Measurements from ENCODE around the gene CACNA1S.
A peak's percentile ranks its signal among the peaks of the same experiment; 100 is the strongest.

The CACNA1S gene

GRCh38 chr1:201024625-201024998 lies 87.6 kb downstream of the CACNA1S start:
- peak; percentile 53 to 73 for DNase-seq

DNA sequence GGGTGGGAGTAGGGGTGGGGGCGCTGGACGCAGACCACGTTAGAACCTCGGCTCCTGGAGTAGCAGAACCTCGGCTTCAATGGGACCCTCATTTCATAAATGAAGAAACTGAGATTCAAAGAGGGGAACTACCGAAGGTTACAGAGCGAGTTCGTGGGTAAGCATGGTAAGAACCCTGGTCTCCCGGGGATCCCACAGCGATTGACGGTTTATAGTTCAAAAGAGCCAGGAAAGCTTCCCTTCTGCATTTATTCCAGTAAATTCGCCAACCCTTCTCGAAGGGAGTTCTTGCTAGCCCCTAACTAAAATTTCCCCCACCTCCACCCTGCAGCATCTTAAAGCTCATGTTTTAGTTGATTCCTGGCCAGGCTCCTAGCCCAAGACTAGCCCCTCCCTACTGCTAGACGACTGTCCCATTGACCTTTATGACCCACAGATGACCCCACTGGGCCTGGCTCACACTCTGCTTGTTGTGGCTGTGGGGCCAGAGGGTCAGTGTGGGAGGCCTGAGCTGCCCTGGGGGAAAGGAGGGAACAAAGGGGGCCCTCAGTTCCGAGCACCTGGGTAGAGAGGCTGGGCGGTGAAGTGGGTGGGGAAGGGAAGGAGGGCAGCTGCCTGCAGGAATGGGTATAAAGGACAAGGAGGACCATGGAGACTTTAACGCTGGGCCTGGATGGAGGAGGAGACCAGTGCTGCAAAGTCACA lies 88.2 kb downstream of the CACNA1S start:
- DNase-seq = no peak

GRCh38 chr1:201023517-201023902 lies 88.7 kb downstream of the CACNA1S start, which contains the start of gene KIF21B:
KIF21B (minus strand) TSS chr1:201023714; CDS start chr1:201023383, 331 bp downstream.
- peak; percentile 61 to 78 for DNase-seq

DNA sequence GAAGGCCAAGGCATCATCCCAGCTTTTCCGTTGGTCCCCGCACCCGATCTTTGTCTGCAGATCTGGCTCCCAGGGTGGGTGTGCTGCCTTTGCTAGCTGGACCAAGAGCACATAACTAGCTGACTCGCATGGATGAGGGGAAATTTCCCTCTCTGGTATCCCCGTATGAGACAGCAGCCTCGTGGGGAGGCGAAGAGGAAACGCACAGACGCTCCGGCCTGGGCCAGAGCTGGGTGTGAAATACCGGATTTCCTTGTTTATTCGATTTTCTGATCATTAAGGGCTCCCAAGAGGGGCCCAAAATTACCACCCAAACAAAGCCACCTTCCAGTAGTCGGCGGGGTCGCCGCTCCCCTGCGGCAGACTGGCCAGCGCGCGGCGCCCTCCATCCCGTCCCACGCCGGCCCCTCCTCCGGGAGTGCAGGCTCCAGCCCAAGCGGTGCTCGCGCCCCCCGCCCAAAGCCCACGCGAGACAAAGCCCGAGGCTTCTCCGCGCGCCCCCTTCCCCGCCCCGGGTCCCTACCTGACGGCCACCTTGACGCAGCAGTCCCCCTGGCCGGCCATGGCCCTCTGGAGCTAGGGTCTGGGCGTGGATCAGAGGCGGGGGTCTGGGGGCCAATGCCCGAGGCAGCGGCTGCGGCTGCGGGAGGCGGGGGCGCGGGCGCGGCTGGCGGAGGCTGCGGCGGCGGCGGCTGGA lies 89.3 kb downstream of the CACNA1S start:
- no peak for DNase-seq

DNA sequence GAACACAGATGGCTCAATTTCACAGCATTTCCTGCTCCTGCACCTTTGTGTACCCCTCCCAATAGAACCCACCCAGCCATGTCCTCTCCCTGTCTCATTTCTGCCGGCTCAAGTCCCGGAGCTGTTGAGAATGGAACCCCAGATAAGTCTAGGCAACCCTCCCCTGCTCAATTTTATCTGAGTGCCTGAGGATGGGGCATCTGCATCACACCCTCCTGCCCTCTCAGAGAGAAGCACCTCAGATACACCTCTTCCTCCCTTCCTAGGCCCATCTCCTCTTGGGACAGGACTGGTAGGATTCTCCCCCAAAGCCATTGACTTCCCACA lies 89.8 kb downstream of the CACNA1S start:
- no peak for DNase-seq

DNA sequence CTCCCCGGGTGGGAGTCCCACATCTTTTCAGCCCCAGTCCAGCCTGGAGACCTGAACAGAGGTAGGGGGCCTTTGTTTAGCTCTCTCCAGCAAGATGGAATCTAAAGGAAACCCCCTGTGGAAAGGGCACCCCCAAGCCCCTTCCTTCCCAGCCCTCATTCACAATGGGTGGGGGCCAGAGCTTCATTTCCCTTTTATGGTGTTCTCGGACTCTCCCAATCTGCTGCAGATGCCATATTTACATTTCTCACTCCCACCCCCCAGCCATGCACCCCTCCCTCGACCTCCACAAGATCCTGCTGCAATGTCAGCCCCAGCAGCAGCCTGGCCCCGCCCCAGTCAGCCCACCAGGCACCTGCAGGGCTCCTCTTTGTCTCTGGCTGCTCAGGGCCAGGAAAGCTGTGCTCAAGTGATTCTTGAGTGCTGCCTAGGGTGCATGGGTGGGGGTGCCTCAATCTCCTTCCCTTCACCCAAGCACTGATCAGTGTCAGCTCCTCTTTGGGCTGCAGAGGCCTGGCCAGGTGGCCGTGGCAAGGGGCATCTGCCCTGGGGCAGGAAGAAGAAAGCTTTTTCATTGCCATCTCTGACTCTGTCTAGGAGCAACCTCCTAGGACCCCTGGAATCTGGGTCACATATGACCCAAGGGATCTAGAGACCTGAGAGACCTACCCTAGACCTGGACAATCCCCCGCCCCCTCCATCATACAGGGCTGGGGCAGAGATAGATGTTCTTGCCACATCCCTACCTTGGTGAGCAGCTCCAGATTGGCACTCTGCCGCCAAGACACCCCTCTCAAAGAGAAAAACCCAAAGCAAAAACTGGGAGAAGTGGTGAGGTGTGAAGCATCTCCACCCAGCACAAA lies 90.4 kb downstream of the CACNA1S start:
- no peak for DNase-seq

- DNase-seq = peak; percentile 52 to 66
Observed at GRCh38 chr1:201020721-201021629, 91.3 kb downstream of the CACNA1S start.

DNA sequence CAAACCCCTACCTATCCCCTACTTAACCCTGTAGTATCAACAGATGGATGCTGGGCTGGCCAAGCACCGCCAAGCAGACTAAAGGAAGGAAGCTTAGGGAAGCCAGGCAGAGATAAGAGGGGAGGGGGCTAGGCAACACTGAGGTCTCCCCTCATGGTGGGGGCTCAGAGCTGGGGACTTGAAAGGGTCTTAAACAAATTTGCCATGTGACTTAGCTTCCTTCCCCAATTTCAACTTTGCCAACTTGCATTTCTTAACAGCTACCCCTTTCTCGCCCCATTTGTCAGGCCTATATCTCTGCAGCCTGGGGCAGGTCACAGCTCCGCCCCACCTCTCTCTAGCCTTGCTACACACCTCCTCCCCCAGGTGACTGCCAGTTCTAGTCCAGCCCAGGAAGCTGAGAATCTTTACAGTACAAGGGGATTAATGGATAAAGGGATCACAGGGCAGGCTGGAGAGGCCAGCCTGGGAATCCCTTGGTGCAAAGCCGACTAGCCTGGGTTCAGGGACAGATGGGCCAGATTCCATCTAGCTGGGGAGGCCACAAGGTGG lies 92.1 kb downstream of the CACNA1S start:
- no peak for DNase-seq

GRCh38 chr1:201019321-201019977 lies 92.8 kb downstream of the CACNA1S start:
- DNase-seq = no peak

GRCh38 chr1:201017828-201018163 lies 94.4 kb downstream of the CACNA1S start:
- no peak for DNase-seq

GRCh38 chr1:201016943-201017827 lies 95.0 kb downstream of the CACNA1S start:
- no peak for DNase-seq

GRCh38 chr1:201016211-201016651 lies 96.0 kb downstream of the CACNA1S start:
- peak; percentile 35 to 51 for DNase-seq

DNA sequence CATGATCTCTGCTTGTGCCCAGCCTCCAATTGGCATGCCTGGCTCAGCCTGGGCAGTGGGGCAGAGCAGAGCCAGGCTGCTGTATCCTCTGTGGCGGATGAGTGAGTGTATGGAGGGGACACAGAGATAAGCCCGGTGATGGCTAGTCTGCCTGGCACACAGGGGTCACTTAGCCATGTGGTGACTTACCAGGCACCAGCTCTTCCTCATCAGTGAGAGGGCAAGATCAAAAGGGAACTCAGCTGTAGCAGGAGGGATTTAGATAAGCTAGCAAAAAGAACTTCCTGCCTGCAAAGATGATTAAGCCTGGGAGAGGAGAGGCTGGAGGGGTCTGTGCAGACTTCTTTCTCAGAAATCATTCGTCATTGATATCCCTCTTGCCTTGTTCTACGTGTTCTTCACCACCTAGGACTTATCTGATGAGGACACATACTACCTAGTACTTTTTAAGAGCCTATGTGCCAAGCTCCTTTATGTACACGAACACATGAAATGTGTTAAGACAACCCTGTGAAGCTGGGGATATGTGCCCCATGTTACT lies 96.6 kb downstream of the CACNA1S start:
- no peak for DNase-seq

- DNase-seq = peak in 1 of 2 donors; percentile 43
Observed at GRCh38 chr1:201014816-201015200, 97.4 kb downstream of the CACNA1S start.

GRCh38 chr1:201013991-201014815 lies 98.0 kb downstream of the CACNA1S start:
- DNase-seq = peak; percentile 72 to 78

GRCh38 chr1:201013031-201013485 lies 99.2 kb downstream of the CACNA1S start:
- no peak for DNase-seq

- no peak for DNase-seq
Observed at GRCh38 chr1:201011616-201012015, 100.6 kb downstream of the CACNA1S start.

DNA sequence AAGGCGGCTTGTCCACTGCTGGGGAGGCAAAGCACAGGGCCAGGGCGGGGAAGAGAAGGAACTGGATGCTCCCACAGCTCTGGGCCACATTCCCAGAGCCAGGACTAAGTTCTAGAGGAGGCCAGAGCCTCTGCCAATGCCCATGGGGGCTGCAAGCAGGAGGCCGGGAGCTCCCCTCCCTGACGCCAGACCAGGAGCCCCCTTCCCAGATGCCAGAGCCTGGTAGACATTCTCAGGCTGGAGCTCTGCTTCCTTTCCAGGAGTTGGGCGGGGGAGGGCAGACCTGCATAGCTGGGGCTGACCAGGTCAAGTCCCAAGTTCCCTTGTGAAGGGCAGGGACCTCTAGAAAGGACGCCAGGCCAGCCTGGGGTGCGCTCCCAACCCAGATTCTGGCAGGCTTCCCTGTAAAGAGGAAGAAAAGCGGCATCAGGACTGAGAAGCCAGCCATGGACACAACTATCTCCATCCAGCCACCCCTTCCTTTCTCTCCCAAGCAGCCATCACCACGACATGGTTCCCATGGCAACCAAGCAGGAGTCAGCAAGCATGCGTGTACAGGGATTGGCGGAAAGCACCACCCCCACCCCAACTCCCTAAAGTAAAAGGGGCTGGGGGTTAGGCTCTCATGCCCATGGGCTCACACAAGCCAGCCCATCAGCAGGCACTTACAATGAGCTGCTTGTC lies 102.1 kb downstream of the CACNA1S start:
- peak; percentile 19 to 46 for DNase-seq

Measured in hippocampal formation (tissue), 2 donors.